Vagina (tissue), 2 donors: ENCODE measurements around the gene RNMT.

Source experiments
- CTCF ChIP-seq, 3 experiments: fragments of 450-650 bp in 2 of 3; fragments of 200-600 bp in 1 of 3; sonication (generic) in 1 of 3; IDR thresholded peaks; one replicate each; pipeline ENCODE4 v1.5.1; 2017 to 2019; ENCODE audit warnings: antibody characterized with exemption in 3 of 3, mild to moderate bottlenecking in 2 of 3, moderate library complexity in 2 of 3
- POLR2AphosphoS5 ChIP-seq, 2 donors: sonication (generic); formaldehyde crosslinking; IDR thresholded peaks; one replicate each; pipeline ENCODE4 v1.9.0; 2017; ENCODE audit warnings: antibody characterized with exemption in 2 of 2, mild to moderate bottlenecking in 2 of 2, low read depth in 1 of 2; ENCODE audit not compliant: insufficient read depth in 1 of 2

- no peak for TF ChIP-seq POLR2AphosphoS5 (IDR thresholded peaks at IDR 0.05; ENCODE audit: insufficient read depth in 1 of 2, low read depth in 1 of 2)
- no peak for TF ChIP-seq CTCF (IDR thresholded peaks at IDR 0.05)
Observed at GRCh38 chr18:13700153-13700552, 26.3 kb upstream of the RNMT start.
